Mesodermal cell (in vitro differentiated cells): ENCODE data around the gene NOVA1.

ENCODE experiments used
- H3K27ac ChIP-seq: 2 replicates; pipeline ENCODE4 v1.7.0; 2013; ENCODE audit warnings: mild to moderate bottlenecking, low read depth, low read length, moderate library complexity; ENCODE audit not compliant: severe bottlenecking
- H3K36me3 ChIP-seq: 2 replicates; pipeline ENCODE4 v1.7.1; 2013; ENCODE audit warnings: mild to moderate bottlenecking, low read length, moderate library complexity; ENCODE audit not compliant: control insufficient read depth, insufficient read depth
- H3K4me1 ChIP-seq: one replicate; pipeline ENCODE4 v1.7.1; 2013; ENCODE audit warnings: mild to moderate bottlenecking, low read length; ENCODE audit not compliant: insufficient read depth, control insufficient read depth, poor library complexity, severe bottlenecking
- H3K4me3 ChIP-seq: 2 replicates; pipeline ENCODE4 v1.7.0; 2013; ENCODE audit warnings: low read length, control low read depth, mild to moderate bottlenecking; ENCODE audit not compliant: insufficient read depth, poor library complexity, severe bottlenecking; ENCODE audit errors: extremely low read depth
- H3K9me3 ChIP-seq: 2 replicates; pipeline ENCODE4 v1.7.1; 2013; ENCODE audit warnings: mild to moderate bottlenecking, low read length, moderate library complexity; ENCODE audit not compliant: control insufficient read depth
- WGBS, 2 experiments: methylation state at CpG; one replicate each; pipeline ENCODE4 v1.1.5; 2013; ENCODE audit warnings: missing lambda C conversion rate in 2 of 2; ENCODE audit not compliant: insufficient coverage in 2 of 2; 5-methylcytosine and 5-hydroxymethylcytosine counted together

NOVA1 gene

DNA sequence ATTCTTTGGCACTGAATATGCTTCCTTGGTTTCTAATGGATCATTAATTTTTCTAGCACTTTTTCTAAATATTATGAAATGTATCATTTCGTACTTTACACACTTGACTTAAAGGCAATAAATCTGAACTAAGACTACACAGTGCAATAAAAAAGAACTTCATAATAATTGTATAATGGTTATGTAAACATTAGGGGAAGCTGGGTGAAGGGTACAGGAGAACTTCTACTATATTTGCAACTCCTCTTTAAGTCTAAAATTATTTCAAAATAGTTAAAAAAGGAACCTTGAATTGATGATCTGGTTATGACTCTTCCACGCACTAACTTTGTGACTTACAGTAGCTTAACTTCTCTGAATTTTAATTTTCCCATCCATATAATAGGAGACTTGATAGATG lies 5.1 kb upstream of the NOVA1 start:
- Histone ChIP-seq H3K9me3 (no peaks in the 10 kb centered on the region), H3K4me1 (no peaks in the 10 kb centered on the region), H3K4me3 (no peak overlapping the region), H3K27ac (no peak overlapping the region), H3K36me3 (no peaks in the 10 kb centered on the region)
- no CpG with 5 or more reads among the region's 2 CpGs for WGBS, 2 experiments

DNA sequence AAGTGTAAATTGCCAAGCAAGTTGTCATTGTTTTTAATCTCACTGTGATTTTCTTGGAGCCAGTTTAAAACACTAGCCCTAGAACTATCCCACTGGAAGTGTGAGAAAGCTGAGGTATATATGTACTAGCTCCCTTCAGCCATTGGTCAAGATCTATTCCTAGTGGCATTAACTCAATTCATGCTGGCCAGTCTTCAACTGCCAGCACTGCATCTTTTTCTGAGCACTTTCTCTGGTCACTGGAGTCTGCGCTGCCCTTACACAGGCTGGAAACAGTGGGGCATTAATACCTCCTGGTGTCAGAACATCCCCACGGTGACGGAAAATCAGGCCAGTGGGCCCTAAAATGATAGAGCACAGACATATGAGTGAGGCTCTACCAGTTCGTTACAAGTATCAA lies 4.0 kb upstream of the NOVA1 start:
- Histone ChIP-seq H3K4me1 (no peaks in the 10 kb centered on the region), H3K9me3 (no peaks in the 10 kb centered on the region), H3K4me3 (no peak overlapping the region), H3K36me3 (no peaks in the 10 kb centered on the region), H3K27ac (no peak overlapping the region)
- 60 to 62% methylated on average over 4 of the region's 4 CpGs for WGBS, 2 experiments

DNA sequence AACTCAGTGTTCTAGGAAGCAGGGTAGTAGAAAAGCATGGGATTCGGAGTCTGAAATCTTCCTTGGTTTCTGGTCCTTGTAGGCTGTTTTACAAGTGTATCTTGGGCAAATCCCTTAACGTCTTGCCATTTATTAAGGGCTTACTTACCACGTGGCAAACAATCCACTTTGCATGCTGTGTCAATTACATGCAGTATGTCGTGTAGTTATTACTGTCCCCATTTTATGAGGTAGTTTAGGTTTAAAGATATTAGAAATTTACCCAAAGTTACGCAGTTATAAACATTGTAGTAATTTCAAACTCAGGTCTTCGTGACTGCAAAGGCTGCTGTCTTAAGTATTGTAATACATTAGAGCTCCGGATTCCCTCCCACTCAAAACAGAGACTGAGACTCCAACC lies 1.5 kb upstream of the NOVA1 start:
- Histone ChIP-seq H3K4me3 (peak overlapping the region; percentile 80), H3K36me3 (no peaks in the 10 kb centered on the region), H3K9me3 (no peaks in the 10 kb centered on the region), H3K27ac (no peak overlapping the region), H3K4me1 (no peaks in the 10 kb centered on the region)
- WGBS, 2 experiments = 64 to 70% methylated on average over 2 to 4 of the region's 7 CpGs

DNA sequence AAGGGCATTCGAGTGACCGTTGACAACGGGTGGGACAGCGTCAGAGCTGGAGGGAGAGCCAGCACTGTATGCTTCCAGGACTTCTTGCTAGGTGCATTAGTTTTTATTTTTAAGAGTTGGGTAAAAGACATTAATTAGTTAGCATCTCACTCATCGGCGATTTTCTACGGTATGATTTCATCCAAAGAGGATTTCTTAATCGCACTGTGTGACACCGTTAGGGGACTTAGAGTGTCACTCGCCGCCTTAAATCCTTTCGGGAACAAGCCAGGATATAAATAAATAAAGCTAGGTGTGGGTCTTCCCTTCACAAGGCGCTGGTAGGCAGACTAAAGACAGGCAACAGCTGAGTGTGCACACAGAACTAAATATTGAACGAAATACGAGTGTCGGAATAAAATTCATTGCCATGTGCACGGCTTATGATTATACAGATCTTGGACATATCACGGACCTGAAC lies 869 bp upstream of the NOVA1 start:
- no peak overlapping the region for H3K27ac ChIP-seq
- H3K4me1 ChIP-seq = no peaks in the 10 kb centered on the region
- H3K4me3 ChIP-seq = peak overlapping the region; percentile 80
- no peaks in the 10 kb centered on the region for H3K9me3 ChIP-seq
- 12 to 15% methylated on average over 13 to 15 of the region's 18 CpGs for WGBS, 2 experiments
- H3K36me3 ChIP-seq = no peaks in the 10 kb centered on the region

DNA sequence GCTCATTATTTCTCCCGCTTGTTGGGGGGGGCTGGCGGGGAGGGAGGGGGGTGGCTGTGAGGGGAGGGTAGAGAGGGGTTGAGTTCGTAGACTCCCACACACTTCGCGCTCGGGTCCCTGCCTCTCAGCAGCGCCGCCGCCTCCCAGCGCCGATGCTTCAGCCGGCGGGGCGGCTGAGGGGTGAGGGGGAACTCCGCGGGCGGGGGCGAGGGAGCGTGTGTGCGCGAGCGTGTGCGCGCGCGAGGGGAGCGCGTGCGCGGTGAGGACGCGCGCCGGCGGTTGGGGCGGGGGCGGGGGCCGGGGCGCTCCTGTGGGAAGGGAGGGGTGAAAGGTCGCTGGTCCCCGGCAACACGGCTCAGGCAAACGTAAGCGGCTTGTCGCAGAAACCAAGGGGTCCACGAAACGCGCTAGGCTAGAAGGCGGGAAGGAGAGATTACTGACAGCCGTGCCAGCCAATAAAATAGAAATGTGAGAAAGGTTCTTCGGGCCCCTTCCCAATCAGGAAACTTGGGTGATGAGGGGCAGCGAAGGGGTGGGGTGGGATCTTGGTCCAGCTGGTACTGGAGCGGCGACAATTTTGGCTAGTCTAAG lies 343 bp upstream of the NOVA1 start:
- no peaks in the 10 kb centered on the region for H3K4me1 ChIP-seq
- H3K4me3 ChIP-seq = peak overlapping the region; percentile 80
- 0 to 1% methylated on average over 20 to 22 of the region's 54 CpGs for WGBS, 2 experiments
- H3K27ac ChIP-seq = peak overlapping the region; percentile 80
- H3K36me3 ChIP-seq = no peaks in the 10 kb centered on the region
- no peaks in the 10 kb centered on the region for H3K9me3 ChIP-seq

DNA sequence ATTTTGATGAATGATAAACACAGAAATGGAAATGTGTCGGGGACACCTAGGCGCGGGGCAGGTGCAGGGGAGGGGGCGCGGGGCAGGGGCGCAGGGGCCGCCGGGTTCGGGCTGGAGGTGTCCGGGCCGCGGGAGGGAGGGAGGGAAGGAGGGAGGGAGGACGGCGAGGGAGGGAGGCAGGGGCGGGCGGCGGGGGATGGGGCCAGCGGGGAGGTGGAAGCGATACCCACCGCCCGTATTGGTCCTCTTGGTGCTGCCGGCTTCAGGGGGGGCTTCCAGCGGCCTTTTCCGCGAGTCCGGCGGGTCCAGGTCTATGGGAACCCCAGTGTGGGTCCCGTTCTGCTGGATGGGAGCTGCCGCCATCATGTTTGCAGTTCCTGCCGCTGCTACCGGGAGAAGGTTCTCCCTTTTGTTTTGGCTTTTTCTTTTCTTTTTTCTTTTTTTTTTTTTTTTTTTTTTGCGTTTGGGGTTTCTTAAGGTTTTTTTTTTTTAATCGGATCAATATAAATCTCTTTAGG lies 703 bp downstream of the NOVA1 start:
- no peaks in the 10 kb centered on the region for H3K9me3 ChIP-seq
- H3K36me3 ChIP-seq = no peaks in the 10 kb centered on the region
- 0% methylated on average over 8 to 12 of the region's 33 CpGs for WGBS, 2 experiments
- H3K4me1 ChIP-seq = no peaks in the 10 kb centered on the region
- peak overlapping the region; percentile 80 for H3K27ac ChIP-seq
- peak overlapping the region; percentile 80 for H3K4me3 ChIP-seq

DNA sequence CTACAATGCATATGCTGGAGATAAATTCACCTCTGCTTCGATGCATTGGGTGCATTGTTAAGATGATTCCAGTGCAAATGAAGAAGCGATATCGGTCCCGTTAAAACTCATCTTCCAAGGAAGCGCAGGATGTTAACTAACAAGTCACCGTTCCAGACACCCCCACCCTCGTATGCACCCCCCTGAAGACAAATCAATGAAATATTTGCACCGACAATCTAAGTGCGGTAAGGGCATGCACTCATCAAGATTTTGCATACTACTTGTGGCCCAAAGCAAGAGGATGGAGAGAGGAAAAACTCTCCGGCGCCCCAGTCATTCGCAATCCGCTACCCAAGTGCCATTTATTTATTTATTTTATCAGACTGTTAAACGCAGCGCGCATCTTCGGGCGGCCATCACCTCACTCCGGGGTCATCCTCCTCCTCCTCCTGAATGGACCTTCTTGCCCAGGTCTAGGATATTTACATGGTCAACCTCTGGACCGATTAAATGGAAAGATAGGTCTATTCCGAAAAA lies 1.2 kb downstream of the NOVA1 start:
- H3K9me3 ChIP-seq = no peaks in the 10 kb centered on the region
- WGBS, 2 experiments = 0 to 3% methylated on average over 4 to 10 of the region's 21 CpGs
- no peaks in the 10 kb centered on the region for H3K4me1 ChIP-seq
- no peaks in the 10 kb centered on the region for H3K36me3 ChIP-seq
- H3K4me3 ChIP-seq = peak overlapping the region; percentile 80
- peak overlapping the region; percentile 23 for H3K27ac ChIP-seq

DNA sequence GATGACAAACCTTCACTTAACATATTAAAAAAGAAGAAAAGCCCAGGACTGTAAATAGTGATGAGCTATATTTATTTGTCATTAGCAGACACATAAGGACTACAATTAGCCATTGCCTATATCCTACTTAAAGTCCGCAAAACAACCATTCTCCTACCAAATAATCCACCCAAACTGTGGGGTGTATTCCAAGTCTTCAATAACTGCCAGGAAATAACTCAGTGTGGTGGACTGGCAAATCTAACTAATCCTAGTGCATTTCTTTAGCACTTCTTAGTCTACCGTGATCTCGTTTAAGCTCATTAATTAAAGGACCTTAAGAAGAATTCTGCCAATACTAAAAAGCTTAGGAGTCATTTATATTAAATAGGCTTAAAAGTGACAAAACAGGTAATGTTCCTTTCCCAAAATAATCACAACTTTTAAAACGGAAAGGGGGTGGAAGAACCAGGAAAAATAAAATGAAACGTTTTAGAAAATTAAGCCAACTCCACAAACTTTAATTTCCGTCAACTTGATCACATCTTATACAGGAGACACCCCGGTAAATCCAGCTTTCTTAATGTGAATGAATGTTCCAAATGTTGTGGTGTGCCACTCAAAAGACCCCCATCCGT lies 1.8 kb downstream of the NOVA1 start:
- Histone ChIP-seq H3K9me3 (no peaks in the 10 kb centered on the region), H3K27ac (no peak overlapping the region), H3K36me3 (no peaks in the 10 kb centered on the region), H3K4me1 (no peaks in the 10 kb centered on the region), H3K4me3 (peak overlapping the region; percentile 80)
- WGBS, 2 experiments = 21 to 33% methylated on average over 1 to 2 of the region's 8 CpGs

DNA sequence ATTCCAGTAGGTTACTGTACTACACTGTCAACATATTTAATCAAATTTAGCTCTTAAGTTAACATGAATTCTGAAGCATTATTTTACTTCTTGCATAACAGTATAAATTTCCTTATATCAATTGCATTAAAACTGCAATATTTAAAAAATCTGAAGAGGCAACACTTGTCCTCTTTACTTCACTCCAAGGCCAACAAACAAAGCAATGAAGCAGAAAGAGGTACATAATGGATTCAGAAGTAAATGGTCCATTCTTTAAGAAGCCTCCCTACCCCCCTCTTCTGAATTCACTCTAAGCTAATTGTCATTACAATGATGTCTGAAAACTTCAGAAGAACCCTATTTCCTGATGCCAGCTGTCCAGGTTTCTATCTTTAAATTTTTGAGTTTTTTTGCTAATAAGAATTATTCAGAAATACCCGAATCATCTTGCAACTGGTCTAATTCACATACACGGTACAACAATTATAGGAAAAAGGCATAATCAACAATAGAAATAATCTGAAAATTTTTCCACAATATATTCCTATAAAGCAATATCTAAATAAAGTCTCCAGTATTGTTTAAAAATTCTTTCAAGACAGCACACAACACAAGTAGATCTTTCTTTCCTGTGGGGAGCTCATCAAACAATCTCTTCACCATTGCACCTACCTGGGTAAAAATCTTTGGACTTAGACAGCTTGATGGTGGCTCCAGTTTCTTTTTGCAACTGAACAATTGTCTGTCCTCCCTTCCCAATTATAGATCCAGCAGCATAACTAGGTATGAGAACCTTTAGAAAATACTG lies 2.9 kb downstream of the NOVA1 start:
- Histone ChIP-seq H3K27ac (no peak overlapping the region), H3K4me3 (no peak overlapping the region), H3K36me3 (no peaks in the 10 kb centered on the region), H3K9me3 (no peaks in the 10 kb centered on the region), H3K4me1 (no peaks in the 10 kb centered on the region)
- no CpG with 5 or more reads among the region's 2 CpGs for WGBS, 2 experiments

DNA sequence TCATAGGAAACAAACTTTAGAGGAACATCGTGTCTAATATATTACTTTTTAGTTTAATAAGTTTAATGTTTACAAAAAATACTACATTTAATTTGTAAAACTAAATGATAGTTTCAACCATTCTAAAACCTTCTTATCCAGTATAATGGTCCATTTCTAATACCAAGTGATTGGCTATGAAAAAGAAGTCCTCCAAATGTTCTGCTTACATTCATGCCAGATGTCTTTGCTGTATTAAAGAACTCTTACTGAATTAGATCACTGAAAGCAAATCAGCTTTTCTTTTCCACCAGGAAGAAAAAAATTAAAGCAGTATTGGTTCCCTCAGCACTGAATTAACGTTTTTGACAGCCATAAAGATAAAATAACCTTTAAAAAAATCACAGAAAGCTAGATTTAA lies 3.7 kb downstream of the NOVA1 start:
- Histone ChIP-seq H3K27ac (no peak overlapping the region), H3K4me3 (no peak overlapping the region), H3K36me3 (no peaks in the 10 kb centered on the region), H3K9me3 (no peaks in the 10 kb centered on the region), H3K4me1 (no peaks in the 10 kb centered on the region)
- WGBS, 2 experiments = no CpG with 5 or more reads among the region's 2 CpGs
